GM23338 (cell line): ENCODE measurements around the gene TECR. TPM values are rescaled to one million over a fixed set of nuclear protein-coding genes. Genes with fewer than 3 reads are reported as not detected.

ENCODE experiments used
- CREB1 ChIP-seq: fragments of 250-450 bp; sonication (Bioruptor Pico); IDR thresholded peaks from 2 replicates; pipeline ENCODE4 v1.5.0; 2020; ENCODE audit warnings: low read depth, mild to moderate bottlenecking, moderate library complexity
- EZH2 ChIP-seq: fragments of 200-600 bp; sonication (generic); IDR thresholded peaks from one replicate; pipeline ENCODE4 v1.8.0; 2017; ENCODE audit warnings: antibody characterized with exemption, mild to moderate bottlenecking, low read depth; ENCODE audit not compliant: unreplicated experiment
- EZH2phosphoT487 ChIP-seq: fragments of 200-600 bp; sonication (generic); IDR thresholded peaks from one replicate; pipeline ENCODE4 v1.8.1; 2018; ENCODE audit warnings: antibody characterized with exemption; ENCODE audit not compliant: unreplicated experiment
- JUNB ChIP-seq: IDR thresholded peaks from one replicate; pipeline ENCODE4 v1.6.1; 2016; ENCODE audit warnings: antibody characterized with exemption; ENCODE audit not compliant: unreplicated experiment
- NANOG ChIP-seq: IDR thresholded peaks from 2 replicates; pipeline ENCODE4 v1.6.1; 2016; ENCODE audit warnings: antibody characterized with exemption, borderline replicate concordance
- POLR2AphosphoS5 ChIP-seq: IDR thresholded peaks from 2 replicates; pipeline ENCODE4 v1.6.1; 2016; ENCODE audit warnings: antibody characterized with exemption, low read depth
- STAT1 ChIP-seq: IDR thresholded peaks from one replicate; pipeline ENCODE4 v1.6.1; 2016; ENCODE audit warnings: antibody characterized with exemption; ENCODE audit not compliant: unreplicated experiment
- ZNF331 ChIP-seq: fragments of 250-450 bp; sonication (Bioruptor Pico); IDR thresholded peaks from 2 replicates; pipeline ENCODE4 v1.5.0; 2020; ENCODE audit warnings: low read depth, mild to moderate bottlenecking, moderate library complexity
- polyA plus RNA-seq: library from polyadenylated mRNA; unstranded; fragments of >200 nt; fragmentation: Nextera tagmentation; extraction: Ambion mirVana; gene quantifications from 2 replicates; pipeline ENCODE4 v1.2.1, GENCODE V29; 2016
- total RNA-seq: library from RNA; depleted of rRNA; stranded (reverse); fragments of >200 nt; shearing (Covaris generic); gene quantifications from 2 replicates; pipeline ENCODE4 v1.2.3, GENCODE V29; 2014
- TF ChIP-seq, protein P1 (sequence below): fragments of 250-450 bp; sonication (Bioruptor Pico); IDR thresholded peaks from 2 replicates; pipeline ENCODE4 v1.5.0; 2020; ENCODE audit warnings: mild to moderate bottlenecking, moderate library complexity
- TF ChIP-seq, protein P2 (sequence below), 2 experiments: fragments of 200-600 bp in 1 of 2; sonication (generic) in 1 of 2; conservative IDR thresholded peaks; 2 replicates each; pipeline versions ENCODE4 v1.5.1 to v1.6.1; 2016 to 2017; ENCODE audit warnings: antibody characterized with exemption in 2 of 2, low read depth in 2 of 2, mild to moderate bottlenecking in 2 of 2, moderate library complexity in 1 of 2

TECR gene
- total and polyA plus RNA-seq, 2 experiments from 2014 or later = 107 to 268 TPM

DNA sequence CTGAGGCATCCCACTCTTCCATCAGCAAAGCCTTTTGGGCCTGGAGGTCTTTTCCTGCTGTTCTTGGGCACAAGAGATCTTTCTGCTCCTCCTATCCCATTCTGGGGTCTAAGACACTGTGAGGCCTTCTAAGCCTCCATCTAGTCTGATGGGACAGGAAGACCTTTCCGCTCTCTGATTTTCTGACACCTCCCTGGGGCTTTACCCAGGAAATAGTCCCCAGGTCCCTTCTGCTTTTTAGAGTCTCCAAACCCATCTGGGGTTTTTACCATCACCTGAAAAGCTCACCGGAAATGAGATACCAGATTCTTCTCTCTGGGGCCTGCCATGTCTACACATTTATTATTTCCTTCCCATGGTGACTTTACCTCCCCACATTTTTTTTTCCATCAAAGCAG is 74.6 kb downstream of the TECR start (continued):
- TF ChIP-seq, protein P1, sequence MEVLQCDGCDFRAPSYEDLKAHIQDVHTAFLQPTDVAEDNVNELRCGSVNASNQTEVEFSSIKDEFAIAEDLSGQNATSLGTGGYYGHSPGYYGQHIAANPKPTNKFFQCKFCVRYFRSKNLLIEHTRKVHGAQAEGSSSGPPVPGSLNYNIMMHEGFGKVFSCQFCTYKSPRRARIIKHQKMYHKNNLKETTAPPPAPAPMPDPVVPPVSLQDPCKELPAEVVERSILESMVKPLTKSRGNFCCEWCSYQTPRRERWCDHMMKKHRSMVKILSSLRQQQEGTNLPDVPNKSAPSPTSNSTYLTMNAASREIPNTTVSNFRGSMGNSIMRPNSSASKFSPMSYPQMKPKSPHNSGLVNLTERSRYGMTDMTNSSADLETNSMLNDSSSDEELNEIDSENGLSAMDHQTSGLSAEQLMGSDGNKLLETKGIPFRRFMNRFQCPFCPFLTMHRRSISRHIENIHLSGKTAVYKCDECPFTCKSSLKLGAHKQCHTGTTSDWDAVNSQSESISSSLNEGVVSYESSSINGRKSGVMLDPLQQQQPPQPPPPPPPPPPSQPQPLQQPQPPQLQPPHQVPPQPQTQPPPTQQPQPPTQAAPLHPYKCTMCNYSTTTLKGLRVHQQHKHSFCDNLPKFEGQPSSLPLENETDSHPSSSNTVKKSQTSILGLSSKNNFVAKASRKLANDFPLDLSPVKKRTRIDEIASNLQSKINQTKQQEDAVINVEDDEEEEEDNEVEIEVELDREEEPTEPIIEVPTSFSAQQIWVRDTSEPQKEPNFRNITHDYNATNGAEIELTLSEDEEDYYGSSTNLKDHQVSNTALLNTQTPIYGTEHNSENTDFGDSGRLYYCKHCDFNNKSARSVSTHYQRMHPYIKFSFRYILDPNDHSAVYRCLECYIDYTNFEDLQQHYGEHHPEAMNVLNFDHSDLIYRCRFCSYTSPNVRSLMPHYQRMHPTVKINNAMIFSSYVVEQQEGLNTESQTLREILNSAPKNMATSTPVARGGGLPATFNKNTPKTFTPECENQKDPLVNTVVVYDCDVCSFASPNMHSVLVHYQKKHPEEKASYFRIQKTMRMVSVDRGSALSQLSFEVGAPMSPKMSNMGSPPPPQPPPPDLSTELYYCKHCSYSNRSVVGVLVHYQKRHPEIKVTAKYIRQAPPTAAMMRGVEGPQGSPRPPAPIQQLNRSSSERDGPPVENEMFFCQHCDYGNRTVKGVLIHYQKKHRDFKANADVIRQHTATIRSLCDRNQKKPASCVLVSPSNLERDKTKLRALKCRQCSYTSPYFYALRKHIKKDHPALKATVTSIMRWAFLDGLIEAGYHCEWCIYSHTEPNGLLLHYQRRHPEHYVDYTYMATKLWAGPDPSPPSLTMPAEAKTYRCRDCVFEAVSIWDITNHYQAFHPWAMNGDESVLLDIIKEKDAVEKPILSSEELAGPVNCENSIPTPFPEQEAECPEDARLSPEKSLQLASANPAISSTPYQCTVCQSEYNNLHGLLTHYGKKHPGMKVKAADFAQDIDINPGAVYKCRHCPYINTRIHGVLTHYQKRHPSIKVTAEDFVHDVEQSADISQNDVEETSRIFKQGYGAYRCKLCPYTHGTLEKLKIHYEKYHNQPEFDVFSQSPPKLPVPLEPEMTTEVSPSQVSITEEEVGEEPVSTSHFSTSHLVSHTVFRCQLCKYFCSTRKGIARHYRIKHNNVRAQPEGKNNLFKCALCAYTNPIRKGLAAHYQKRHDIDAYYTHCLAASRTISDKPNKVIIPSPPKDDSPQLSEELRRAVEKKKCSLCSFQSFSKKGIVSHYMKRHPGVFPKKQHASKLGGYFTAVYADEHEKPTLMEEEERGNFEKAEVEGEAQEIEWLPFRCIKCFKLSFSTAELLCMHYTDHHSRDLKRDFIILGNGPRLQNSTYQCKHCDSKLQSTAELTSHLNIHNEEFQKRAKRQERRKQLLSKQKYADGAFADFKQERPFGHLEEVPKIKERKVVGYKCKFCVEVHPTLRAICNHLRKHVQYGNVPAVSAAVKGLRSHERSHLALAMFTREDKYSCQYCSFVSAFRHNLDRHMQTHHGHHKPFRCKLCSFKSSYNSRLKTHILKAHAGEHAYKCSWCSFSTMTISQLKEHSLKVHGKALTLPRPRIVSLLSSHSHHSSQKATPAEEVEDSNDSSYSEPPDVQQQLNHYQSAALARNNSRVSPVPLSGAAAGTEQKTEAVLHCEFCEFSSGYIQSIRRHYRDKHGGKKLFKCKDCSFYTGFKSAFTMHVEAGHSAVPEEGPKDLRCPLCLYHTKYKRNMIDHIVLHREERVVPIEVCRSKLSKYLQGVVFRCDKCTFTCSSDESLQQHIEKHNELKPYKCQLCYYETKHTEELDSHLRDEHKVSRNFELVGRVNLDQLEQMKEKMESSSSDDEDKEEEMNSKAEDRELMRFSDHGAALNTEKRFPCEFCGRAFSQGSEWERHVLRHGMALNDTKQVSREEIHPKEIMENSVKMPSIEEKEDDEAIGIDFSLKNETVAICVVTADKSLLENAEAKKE (CRISPR knock-in tag) = no peak
- no peak for TF ChIP-seq JUNB
- no peak for TF ChIP-seq STAT1
- TF ChIP-seq NANOG = no peak
- TF ChIP-seq EZH2 = no peak
- no peak for TF ChIP-seq POLR2AphosphoS5
- TF ChIP-seq ZNF331 = no peak
- TF ChIP-seq, protein P2, sequence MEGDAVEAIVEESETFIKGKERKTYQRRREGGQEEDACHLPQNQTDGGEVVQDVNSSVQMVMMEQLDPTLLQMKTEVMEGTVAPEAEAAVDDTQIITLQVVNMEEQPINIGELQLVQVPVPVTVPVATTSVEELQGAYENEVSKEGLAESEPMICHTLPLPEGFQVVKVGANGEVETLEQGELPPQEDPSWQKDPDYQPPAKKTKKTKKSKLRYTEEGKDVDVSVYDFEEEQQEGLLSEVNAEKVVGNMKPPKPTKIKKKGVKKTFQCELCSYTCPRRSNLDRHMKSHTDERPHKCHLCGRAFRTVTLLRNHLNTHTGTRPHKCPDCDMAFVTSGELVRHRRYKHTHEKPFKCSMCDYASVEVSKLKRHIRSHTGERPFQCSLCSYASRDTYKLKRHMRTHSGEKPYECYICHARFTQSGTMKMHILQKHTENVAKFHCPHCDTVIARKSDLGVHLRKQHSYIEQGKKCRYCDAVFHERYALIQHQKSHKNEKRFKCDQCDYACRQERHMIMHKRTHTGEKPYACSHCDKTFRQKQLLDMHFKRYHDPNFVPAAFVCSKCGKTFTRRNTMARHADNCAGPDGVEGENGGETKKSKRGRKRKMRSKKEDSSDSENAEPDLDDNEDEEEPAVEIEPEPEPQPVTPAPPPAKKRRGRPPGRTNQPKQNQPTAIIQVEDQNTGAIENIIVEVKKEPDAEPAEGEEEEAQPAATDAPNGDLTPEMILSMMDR (conservative IDR thresholded peaks at IDR 0.05; ENCODE audit: low read depth in 2 of 2) = no peak
- TF ChIP-seq EZH2phosphoT487 = no peak
- TF ChIP-seq CREB1 (CRISPR knock-in tag) = no peak
